GM12891 (cell line): ENCODE results near the gene WFDC2.

Experiments
- POLR2A ChIP-seq: IDR thresholded peaks from 2 replicates; pipeline ENCODE4 v1.6.1; 2011; ENCODE audit warnings: low read depth, low read length, control low read depth
- POLR2AphosphoS5 ChIP-seq: IDR thresholded peaks from 2 replicates; pipeline ENCODE4 v1.6.1; 2011; ENCODE audit warnings: low read depth, low read length, control low read depth

DNA sequence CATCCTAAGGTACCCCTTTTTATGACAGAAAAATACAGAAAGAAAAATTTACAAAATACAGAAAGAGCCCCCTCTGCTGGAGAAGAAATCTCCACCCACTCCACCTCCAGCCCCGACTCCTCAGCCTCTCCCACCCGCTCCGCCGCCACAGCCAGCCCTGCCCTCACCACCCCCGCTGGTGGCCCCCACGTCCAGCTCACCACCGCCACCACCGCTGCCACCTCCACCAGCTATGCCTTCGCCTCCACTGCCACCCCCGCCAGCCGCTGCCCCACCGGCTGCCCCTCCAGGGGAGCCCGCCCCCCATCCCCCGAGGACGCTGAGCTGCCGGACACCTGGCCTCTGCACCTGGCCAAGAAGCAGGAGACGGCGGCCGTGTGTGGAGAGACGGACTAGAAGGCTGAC is 17.7 kb downstream of the WFDC2 start:
- TF ChIP-seq POLR2AphosphoS5 (no peak), POLR2A (no peak)
